ENCODE results near the gene COX7B2. TPM values are rescaled to one million over a fixed set of nuclear protein-coding genes. Genes with fewer than 3 reads are reported as not detected.

The COX7B2 gene
- total and polyA plus RNA-seq, 2 donors (not counting 1 experiment from before 2014, with no cell fraction given), result not detected

DNA sequence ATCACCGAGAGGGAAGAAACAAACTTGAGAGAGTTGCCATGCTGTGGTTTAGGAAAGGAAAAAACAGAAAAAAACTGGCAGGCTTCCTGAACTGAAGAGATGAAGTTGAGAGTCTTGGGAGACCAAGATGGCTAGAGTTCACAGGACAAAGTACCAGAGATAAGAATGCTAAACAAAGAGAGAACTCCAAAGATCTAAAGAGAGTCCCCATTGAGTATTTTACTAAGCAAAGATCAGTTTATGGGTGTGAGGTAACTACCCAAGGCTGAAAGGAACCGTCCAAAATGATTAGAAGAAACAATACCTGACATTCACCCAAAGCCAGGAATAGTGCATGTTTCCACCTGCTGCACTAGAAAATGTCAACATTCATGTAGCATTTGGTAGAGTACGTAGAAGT lies 21.8 kb upstream of the COX7B2 start:
- ATAC-seq (ENCODE audit: low read depth), result no peak
- WGBS (ENCODE audit: insufficient coverage), result no CpG with 5 or more reads among the region's 3 CpGs
- Mint-ChIP-seq H3K4me3 (no peak overlapping the region), H3K4me1 (no peaks in the 10 kb centered on the region), H3K27ac (no peak overlapping the region), H3K9me3 (ENCODE audit: insufficient read depth) (no peaks in the 10 kb centered on the region), H3K27me3 (peaks cover 4% of the 10 kb centered on the region)
- Histone ChIP-seq H3K4me1 (ENCODE audit: control insufficient read depth in 2 of 2, insufficient read depth in 2 of 2, low read length in 2 of 2) (no peaks in the 10 kb centered on the region), H4K20me1 (ENCODE audit: control insufficient read depth, insufficient read depth, low read length, poor library complexity, severe bottlenecking) (no peaks in the 10 kb centered on the region), H3K4me3 (ENCODE audit: control extremely low read depth in 1 of 5, extremely low read depth in 1 of 5, insufficient read depth in 1 of 5, low read depth in 2 of 5, low read length in 4 of 5) (no peak overlapping the region), H3K4me2 (replicated peaks; ENCODE audit: low read depth, low read length, poor library complexity, severe bottlenecking) (no peak overlapping the region), H3K27ac (ENCODE audit: low read length in 2 of 2) (no peak overlapping the region), H3K79me2 (ENCODE audit: control insufficient read depth, insufficient read depth, low read length) (no peaks in the 10 kb centered on the region), H3K27me3 (replicated peaks in 1 of 4; ENCODE audit: control extremely low read depth in 1 of 4, control insufficient read depth in 3 of 4, insufficient read depth in 4 of 4, low read length in 3 of 4) (no peaks in the 10 kb centered on the region), H3K9ac (ENCODE audit: low read length) (no peak overlapping the region), H3K36me3 (replicated peaks in 1 of 2; ENCODE audit: control extremely low read depth in 1 of 2, control insufficient read depth in 1 of 2, extremely low read depth in 1 of 2, insufficient read depth in 2 of 2, low read length in 1 of 2) (no peaks in the 10 kb centered on the region), H2AFZ (ENCODE audit: insufficient read depth, low read depth, low read length, poor library complexity, severe bottlenecking) (no peak overlapping the region), H3K9me3 (ENCODE audit: control extremely low read depth in 1 of 3, control insufficient read depth in 2 of 3, insufficient read depth in 1 of 3, low read length in 2 of 3) (no peaks in the 10 kb centered on the region)
- POLR2A ChIA-PET, result no interaction called here
- intact Hi-C loops (cut with micrococcal nuclease), result loop anchor here (10.0 kb wide), 1 partner anchor 634 kb away; no protein-coding TSS in a partner anchor
- TF ChIP-seq EZH2 (IDR thresholded peaks at IDR 0.05; ENCODE audit: borderline replicate concordance, insufficient read depth, low read depth, low read length, poor library complexity, severe bottlenecking), result no peak
- TF ChIP-seq, protein P1, sequence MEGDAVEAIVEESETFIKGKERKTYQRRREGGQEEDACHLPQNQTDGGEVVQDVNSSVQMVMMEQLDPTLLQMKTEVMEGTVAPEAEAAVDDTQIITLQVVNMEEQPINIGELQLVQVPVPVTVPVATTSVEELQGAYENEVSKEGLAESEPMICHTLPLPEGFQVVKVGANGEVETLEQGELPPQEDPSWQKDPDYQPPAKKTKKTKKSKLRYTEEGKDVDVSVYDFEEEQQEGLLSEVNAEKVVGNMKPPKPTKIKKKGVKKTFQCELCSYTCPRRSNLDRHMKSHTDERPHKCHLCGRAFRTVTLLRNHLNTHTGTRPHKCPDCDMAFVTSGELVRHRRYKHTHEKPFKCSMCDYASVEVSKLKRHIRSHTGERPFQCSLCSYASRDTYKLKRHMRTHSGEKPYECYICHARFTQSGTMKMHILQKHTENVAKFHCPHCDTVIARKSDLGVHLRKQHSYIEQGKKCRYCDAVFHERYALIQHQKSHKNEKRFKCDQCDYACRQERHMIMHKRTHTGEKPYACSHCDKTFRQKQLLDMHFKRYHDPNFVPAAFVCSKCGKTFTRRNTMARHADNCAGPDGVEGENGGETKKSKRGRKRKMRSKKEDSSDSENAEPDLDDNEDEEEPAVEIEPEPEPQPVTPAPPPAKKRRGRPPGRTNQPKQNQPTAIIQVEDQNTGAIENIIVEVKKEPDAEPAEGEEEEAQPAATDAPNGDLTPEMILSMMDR (IDR thresholded peaks at IDR 0.05), result no peak
- CTCF ChIA-PET, result no interaction called here
- DNase-seq, result no peak

DNA sequence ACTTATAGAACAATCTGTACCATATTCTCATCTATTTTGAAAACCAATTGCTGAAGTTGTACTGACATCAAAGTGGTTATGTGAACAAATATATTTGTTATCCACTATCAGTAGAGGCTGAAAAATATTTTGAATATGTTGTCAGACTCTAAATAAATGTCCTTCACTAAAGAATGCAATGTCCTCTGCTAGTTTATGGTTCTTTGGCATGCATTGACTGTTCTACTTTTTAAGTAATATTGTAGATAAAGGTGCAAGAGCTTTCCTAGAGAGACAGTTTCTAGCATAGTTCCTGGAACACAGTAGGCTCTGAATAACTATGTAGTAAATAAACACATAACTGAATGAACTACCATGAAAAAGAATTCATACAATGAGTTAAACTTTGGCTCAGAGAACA lies 18.2 kb upstream of the COX7B2 start:
- Histone ChIP-seq H2AFZ (ENCODE audit: insufficient read depth, low read depth, low read length, poor library complexity, severe bottlenecking) (no peak overlapping the region), H4K20me1 (ENCODE audit: control insufficient read depth, insufficient read depth, low read length, poor library complexity, severe bottlenecking) (no peaks in the 10 kb centered on the region), H3K4me1 (ENCODE audit: control insufficient read depth in 2 of 2, insufficient read depth in 2 of 2, low read length in 2 of 2) (no peaks in the 10 kb centered on the region), H3K4me3 (ENCODE audit: control extremely low read depth in 1 of 5, extremely low read depth in 1 of 5, insufficient read depth in 1 of 5, low read depth in 2 of 5, low read length in 4 of 5) (no peak overlapping the region), H3K27me3 (replicated peaks in 1 of 4; ENCODE audit: control extremely low read depth in 1 of 4, control insufficient read depth in 3 of 4, insufficient read depth in 4 of 4, low read length in 3 of 4) (no peaks in the 10 kb centered on the region), H3K36me3 (replicated peaks in 1 of 2; ENCODE audit: control extremely low read depth in 1 of 2, control insufficient read depth in 1 of 2, extremely low read depth in 1 of 2, insufficient read depth in 2 of 2, low read length in 1 of 2) (no peaks in the 10 kb centered on the region), H3K79me2 (ENCODE audit: control insufficient read depth, insufficient read depth, low read length) (no peaks in the 10 kb centered on the region), H3K27ac (ENCODE audit: low read length in 2 of 2) (no peak overlapping the region), H3K4me2 (replicated peaks; ENCODE audit: low read depth, low read length, poor library complexity, severe bottlenecking) (no peak overlapping the region), H3K9me3 (ENCODE audit: control extremely low read depth in 1 of 3, control insufficient read depth in 2 of 3, insufficient read depth in 1 of 3, low read length in 2 of 3) (no peaks in the 10 kb centered on the region), H3K9ac (ENCODE audit: low read length) (no peak overlapping the region)
- ATAC-seq (ENCODE audit: low read depth) (no peak), DNase-seq (no peak)
- ChIA-PET POLR2A (no interaction called here), CTCF (no interaction called here)
- TF ChIP-seq, protein P1 (IDR thresholded peaks at IDR 0.05), result no peak
- TF ChIP-seq EZH2 (IDR thresholded peaks at IDR 0.05; ENCODE audit: borderline replicate concordance, insufficient read depth, low read depth, low read length, poor library complexity, severe bottlenecking), result no peak
- Mint-ChIP-seq H3K4me1 (no peaks in the 10 kb centered on the region), H3K27ac (no peak overlapping the region), H3K9me3 (ENCODE audit: insufficient read depth) (no peaks in the 10 kb centered on the region), H3K4me3 (no peak overlapping the region), H3K27me3 (peaks cover 4% of the 10 kb centered on the region)
- intact Hi-C loops (cut with micrococcal nuclease), result no loop called here

Data from B cell (primary cell).